Lower leg skin (tissue), 3 donors: ENCODE measurements around the gene DPM2.

Experiments used
- CTCF ChIP-seq, 3 donors: fragments of 450-650 bp; IDR thresholded peaks; one replicate each; pipeline ENCODE4 v1.5.1; 2016; ENCODE audit warnings: antibody characterized with exemption in 3 of 3, mild to moderate bottlenecking in 3 of 3, moderate library complexity in 2 of 3
- POLR2A ChIP-seq, 2 donors: fragments of 450-650 bp; IDR thresholded peaks; one replicate each; pipeline ENCODE4 v1.6.1; 2016 to 2017; ENCODE audit warnings: antibody characterized with exemption in 2 of 2, mild to moderate bottlenecking in 1 of 2, moderate library complexity in 1 of 2

GRCh38 chr9:127958728-127959127 is 21.1 kb upstream of the DPM2 start:
- TF ChIP-seq POLR2A (IDR thresholded peaks at IDR 0.05) (no peak), CTCF (IDR thresholded peaks at IDR 0.05) (no peak)
